HG02970 (cell line): ENCODE results near the gene GSTM3.
"Not testable (repeated sequence)": the region's sequence is repeated elsewhere in the genome, so short reads cannot be mapped to it uniquely, and the experiment has no call there.

ENCODE experiments used
- ATAC-seq: cut with Tn5 transposase; IDR thresholded peaks from one replicate; pipeline ENCODE4 v1.9.1; 2021; ENCODE audit warnings: mild to moderate bottlenecking, moderate library complexity, moderate number of reproducible peaks; ENCODE audit not compliant: unreplicated experiment, low FRiP score

The GSTM3 gene

DNA sequence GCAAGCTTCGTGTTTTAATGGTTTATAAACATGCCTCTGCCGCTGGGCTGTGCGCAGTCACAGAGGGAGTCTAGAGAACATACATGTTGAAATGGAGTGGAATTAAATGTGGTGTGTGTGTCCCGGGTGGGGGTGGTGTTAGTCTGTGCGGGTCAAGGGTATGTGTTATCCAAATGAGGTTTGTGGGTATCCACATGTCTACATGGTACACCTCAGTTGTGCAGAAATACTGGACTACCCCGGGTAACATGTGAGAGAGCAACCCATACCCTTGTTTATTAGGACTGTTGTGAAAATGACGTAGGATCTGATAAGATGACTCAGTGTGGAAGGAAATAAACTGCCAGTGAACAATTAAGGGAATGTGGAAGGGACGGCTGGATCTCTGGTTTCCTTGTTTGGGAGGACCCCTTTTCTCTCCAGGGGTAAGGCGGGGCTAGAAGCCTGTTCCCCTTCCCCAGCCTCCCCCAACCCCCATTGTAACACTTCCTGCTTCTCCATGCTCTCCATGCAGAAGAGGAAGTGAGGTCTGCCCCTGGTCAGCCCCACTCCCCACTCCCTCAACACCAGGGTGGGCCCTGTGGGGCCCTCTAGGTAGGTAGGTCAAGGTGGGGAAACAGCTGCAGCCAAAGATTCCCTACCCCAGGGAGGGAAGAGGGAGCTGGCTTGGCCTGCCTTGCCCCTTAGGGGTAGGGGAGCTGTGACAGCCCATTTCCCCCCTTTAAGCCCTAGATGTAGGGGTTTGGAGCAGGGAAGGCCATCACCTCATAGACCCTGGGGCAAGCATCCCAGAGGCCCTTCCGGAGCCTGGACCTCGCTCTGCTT, 22.2 kb upstream of the GSTM3 start:
- ATAC-seq = no peak

GRCh38 chr1:109762039-109762585, 21.3 kb upstream of the GSTM3 start:
- ATAC-seq = no peak

GRCh38 chr1:109761227-109762038, 20.6 kb upstream of the GSTM3 start:
- ATAC-seq = no peak

- ATAC-seq = no peak
Observed at GRCh38 chr1:109760581-109761226, 19.9 kb upstream of the GSTM3 start.

GRCh38 chr1:109759513-109760334, 18.9 kb upstream of the GSTM3 start:
- ATAC-seq = no peak

DNA sequence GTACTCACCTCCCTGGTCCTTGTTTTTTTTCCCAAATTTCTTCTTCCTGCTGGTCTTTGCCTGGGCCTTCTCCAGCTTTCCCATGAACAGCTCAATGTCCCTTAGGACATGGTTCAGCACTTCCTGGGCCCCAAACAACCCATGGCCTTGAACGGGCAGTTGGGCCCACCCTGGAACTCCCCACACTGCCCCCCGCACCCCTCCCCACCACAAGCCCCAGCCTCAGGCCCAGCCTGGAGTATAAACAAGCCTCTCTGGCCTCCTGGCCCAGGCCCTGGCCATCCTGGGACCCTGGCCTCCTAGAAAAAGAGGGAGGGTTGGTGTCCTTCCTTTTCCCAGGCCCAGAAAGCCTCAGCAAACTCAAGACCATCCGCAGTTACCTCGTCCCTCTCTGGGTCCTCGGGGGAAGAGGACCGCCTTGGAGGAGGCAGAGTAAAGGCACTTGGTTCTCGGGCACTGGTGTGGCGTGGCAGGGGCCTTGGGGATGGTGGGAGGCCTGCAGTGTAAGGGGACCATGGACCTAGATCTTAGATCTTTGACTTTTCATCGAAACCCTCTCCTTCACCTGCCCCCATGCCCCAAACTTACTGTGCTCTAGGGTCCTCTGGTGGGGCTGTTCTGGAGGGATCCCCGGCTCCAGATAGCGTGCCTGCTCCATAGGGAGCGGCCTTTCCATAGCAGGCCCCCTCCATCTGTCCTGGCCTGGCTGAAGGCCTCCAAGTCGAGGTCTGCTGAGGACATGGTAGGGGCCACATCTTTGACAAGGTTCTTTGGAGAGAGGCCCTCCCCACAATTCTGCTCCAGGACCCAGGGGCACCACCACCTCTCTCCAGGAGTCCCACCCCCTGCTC, 17.3 kb upstream of the GSTM3 start:
- ATAC-seq = no peak

DNA sequence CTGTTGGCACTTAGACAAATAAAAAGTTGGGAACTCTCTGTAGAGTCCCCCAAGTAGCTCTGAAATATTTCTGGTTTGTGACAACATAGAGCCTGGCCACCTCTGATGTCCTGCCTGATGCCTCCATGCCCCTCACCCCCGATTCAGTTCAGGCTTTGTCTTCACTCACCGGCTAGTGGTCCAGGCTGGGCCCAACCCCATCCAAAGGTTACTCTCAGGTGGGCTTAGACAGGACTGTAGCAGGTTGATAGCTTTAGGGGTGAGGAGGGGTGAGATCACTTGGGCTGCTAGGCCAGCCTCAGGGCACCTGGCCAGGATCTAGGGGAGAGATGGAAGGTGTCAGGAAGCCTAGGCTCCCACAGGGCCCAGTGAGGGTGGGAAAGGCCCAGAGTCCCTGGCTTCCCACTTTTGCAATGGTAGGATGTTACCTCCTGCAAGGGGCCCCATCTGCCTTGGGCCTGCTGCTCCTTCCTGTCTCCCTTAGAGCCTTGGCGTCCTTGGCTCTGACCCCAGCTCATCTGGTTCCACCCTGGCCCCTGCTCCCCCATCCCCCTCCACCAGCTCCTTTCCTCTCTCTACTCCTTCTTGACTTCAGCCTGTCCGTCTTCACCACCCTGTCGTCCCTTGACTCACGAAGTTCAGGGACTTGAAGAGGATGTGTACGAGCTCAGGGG, 16.1 kb upstream of the GSTM3 start:
- ATAC-seq = no peak

- ATAC-seq = not testable (repeated sequence)
Observed at GRCh38 chr1:109756325-109756724, 15.5 kb upstream of the GSTM3 start.

DNA sequence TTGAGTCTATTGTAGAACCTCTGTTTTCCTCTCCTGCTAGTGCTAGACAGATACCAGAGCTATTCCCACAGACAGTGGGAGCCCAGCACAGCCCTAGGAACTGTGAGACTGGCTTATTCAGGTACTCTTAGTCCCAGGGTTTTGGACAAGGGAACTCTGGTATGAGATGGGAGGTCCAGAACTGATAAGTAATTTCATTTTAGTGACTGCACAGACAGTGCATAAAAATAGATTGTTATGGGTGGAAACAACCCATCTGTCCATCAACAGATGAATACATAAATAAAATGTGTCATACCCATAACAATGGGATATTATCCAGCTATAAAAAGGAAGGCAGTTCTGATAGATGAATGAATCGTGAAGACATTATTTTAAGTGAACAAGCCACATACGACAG, 13.9 kb upstream of the GSTM3 start:
- ATAC-seq = no peak

DNA sequence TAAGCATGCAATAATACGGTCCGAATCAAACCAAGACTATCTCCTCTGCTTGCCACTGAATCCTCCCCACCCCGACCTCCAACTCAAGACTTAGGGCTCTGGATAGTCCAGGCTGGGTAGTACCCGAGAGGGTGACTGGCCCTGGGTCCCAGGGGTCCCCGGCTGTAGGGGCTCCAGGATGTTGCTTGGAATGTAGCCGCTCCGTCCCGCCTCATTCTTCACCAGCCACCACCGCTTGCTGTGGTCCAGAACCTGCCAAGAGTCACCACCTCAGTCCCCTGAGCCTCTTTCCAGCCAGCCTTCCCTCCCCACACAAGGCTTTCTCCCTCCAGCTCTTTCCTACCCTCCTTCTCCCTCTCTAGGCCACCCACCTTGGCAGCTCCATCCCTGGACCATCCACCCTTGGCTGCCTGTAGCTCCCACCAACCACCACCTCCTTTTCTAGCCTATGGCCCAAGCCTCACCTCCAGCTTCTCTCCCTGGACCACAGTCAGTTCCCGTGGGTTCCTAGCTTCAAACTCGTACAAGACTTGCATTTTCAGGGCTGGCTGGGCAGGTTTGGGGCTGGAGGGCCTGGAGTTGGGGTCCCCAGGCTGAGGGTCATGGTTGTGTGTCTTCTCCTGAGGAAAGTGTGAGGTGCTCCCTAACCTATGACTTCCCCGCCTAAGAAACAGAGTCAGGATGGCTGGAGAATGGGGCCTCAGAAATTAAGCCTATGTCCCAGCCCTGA, 10.9 kb upstream of the GSTM3 start:
- ATAC-seq = no peak

- no peak for ATAC-seq
Observed at GRCh38 chr1:109750920-109751319, 10.1 kb upstream of the GSTM3 start.

DNA sequence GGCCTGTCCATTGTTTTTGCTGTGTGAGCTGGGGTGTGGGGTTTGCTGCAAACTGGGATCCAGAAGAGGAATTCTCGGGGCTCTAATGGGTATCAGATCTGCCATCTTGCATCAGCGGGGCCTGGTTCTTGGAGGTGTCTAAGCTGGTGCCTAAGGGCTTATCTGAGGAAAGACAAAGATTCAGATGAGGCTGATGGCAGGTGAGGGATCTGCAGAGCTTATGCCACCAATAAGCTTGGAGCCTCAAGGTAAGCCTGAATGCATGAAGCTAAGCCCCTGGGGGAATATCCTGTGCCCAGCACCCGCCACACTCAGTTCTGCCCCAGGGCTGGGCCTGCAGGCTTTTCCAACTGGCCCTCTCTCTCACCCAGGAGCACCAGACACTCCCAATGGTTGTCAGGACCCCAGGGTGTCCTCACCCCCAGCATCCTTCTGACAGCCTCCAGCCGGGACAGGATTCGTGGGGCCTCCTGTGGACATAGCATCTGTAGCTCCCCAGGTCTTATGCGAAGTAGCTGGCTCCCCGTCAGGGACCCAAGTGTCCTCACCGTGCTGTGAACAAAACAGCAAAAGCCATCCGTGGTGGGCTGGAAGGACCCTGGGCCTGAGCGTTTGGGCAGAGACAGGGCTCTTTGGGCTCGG, 9.5 kb upstream of the GSTM3 start:
- ATAC-seq = no peak

GRCh38 chr1:109749221-109749620, 8.4 kb upstream of the GSTM3 start:
- no peak for ATAC-seq

DNA sequence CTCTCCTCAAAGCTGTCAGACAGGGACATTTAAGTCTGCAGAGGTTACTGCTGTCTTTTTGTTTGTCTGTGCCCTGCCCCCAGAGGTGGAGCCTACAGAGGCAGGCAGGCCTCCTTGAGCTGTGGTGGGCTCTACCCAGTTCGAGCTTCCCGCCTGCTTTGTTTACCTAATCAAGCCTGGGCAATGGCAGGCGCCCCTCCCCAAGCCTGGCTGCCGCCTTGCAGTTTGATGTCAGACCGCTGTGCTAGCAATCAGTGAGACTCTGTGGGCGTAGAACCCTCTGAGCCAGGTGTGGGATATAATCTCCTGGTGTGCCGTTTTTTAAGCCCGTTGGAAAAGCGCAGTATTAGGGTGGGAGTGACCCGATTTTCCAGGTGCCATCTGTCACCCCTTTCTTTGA, 7.5 kb upstream of the GSTM3 start:
- not testable (repeated sequence) for ATAC-seq

DNA sequence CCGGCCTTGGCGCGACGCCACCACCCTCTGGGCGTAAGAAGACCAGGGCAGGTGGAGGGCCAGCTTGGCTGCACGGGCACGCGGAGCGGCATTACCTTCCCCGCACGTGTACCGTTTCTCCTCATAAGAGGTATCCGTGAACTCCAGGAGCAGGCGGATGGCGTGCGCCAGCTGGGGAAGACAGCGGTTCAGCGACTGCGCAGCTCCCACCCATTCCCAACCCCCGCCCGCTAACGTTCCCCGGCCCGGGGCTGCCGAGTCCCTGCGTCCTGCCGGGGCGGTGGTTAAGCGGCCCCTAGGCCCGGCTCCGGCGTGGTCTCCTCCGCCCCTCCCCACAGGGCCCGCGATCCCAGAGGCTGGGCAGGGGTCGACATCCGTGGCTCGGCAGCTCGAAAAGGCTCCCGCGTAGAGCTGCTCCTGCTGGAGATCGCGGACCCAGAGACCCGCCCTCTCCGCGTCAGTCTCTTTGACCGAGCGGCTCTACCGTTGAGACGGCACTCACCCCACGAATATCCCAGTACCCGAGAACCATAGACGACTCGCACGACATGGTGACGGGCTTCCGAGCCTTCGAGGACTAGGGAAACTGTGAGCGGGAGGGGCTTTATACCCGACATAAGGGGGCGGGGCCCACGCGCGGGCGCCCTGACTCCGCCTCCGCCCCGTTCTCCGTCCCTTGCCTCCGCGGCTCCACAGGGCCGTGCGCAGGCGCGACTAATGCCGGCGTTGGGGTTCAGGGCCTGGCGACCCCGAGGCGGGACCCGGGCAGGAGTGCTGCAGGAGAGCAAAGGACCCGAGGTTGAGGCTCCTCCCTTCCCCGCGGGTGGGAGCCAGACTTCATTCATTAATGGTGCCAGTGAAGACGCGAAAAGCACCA, 862 bp downstream of the GSTM3 start:
- ATAC-seq = no peak

DNA sequence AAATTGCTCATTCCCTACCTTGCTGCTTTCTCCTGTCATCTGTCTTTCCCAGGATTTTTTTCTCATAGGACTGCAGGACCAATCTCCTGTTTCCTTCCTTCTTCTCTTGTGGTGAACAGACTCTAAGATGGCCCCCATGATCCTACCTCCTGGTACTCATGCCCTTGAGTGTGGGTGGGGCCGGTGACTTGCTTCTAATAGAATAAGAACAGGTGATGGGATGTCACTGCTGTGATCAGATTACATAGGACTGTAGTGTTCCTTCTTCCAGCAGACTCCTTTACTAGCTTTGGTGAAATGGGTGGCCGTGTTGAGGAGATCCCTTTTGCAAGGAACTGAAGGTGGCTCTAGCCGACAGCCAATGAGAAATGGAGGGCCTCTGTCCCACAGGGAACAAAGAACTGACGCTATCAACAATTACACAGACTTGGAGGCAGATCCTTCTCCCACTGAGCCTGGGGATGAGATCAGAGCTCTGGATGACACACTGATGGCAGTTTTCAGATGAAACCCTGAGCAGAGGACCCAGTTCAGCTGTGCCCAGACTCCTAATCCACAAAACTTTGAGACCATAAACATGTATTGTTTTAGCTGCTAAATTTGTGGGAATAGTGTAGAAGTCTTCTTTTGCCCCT, 7.5 kb downstream of the GSTM3 start:
- ATAC-seq = no peak
